COLO829 (cell line): ENCODE data around the gene SCLY.

Experiments
- DNase-seq: peaks from one replicate; pipeline ENCODE4 v3.0.0; 2012; ENCODE audit warnings: low spot score

Gene SCLY

DNA sequence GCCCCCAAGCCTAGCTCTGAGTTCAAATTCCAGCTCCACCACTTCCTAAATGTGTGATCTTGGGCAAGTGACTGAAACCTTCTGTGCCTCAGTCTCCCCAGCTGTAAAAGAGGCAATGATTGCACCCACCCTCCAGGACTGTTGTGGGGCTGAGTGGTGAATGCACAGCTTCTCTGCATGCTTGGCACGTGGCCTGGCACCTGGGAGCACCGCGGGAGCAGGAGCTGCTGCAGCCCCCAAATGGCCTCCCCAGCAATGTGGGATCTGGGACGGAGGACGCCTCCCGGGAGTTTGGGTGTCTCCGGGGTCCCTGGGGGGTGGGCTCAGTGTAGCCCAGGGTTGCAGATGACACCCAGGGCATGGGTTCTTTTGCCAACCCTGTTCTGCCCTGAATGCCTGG, 79.2 kb downstream of the SCLY start:
- no peak for DNase-seq

- DNase-seq, result no peak
These were observed 80.1 kb downstream of the SCLY start for GRCh38 chr2:238140721-238141540.

DNA sequence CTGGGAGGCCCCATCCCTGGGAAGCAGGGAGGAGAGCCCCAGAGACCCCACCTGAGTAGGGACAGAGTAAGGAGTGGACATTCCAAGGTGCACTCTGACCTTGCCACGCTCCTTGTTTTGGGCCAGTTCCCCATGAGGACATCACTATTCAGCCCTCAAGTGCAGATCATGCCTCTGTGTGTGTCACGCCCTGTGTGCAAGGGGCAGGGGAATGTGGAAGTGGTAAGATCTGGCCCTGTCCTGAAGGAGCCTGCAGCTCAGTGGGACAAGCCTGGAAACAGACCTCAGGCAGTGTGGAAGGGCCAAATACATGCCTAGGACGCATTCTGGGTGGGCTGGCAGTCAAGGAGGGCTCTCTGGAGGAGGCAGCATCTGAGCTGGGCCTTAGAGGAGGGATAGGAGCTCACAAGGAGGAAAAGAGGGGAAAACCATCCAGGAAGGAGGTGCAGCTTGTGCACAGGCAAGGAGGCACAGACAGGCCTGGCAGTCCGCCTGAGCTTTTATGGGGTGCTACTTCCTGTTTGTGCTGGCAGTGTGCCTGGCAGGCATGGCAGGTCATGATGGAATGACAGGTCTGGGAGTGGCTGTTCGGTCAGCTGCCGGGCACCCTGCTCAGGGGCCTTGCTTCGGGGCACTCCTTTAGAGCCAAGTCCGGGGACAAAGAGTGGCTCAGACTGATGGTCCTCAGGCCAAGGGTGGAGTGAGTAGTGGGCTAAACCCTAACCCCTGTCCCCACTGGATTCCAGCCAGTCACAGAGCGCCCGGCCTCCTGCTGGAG, 80.9 kb downstream of the SCLY start:
- DNase-seq, result no peak

DNA sequence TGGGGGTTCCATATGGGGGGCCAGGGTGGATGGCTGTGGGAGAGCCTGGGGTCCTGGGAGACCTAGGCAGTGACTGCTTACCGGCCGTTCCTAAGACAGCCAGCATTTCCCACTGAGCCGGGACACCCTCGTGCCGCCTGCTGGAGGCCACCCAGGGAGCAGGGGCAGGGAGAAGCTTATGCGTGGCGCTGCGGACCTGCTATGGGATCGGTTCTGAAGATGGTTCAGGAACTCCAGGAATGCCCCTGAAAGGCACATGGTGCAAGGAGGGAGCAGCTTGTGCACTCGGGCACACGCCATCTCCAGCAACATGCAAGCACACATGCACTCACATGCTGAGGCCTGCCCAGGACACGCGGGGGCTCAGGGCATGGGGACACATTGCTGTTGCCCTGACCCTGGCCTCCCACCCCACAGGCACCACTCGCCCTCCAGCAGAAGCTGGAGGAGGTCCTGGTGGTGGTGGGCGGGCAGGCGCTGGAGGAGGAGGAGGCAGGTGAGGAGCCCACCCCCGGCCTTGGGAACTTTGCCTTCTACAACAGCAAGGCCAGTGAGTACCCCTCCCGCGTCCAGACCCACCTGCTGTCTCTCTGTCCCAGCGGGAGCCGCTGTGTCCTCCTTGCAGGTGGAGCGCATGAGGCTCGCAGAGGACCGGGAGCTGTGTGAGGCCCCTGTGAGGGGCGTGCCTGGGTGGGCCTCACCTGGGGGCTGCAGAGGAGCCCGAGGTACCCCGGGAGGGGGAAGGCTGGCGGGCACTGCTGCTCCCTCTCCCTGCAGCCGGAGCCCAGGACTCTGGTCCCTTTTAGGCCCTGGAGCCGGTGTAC, 81.8 kb downstream of the SCLY start:
- no peak for DNase-seq

- no peak for DNase-seq
These were observed 82.6 kb downstream of the SCLY start for GRCh38 chr2:238143239-238143951.

GRCh38 chr2:238144262-238144661, 83.5 kb downstream of the SCLY start:
- DNase-seq, result no peak

GRCh38 chr2:238145046-238145445, 84.2 kb downstream of the SCLY start:
- no peak for DNase-seq

- DNase-seq, result no peak
These were observed 85.0 kb downstream of the SCLY start for GRCh38 chr2:238145851-238146250.

- no peak for DNase-seq
These were observed 86.2 kb downstream of the SCLY start for GRCh38 chr2:238146884-238147544.

GRCh38 chr2:238148981-238149380, 88.2 kb downstream of the SCLY start:
- DNase-seq, result no peak
